Activated CD4-positive, alpha-beta T cell treated with anti-CD3 and anti-CD28 coated beads for 36 hours (primary cell): ENCODE data around the gene PUSL1. TPM values are rescaled to one million over a fixed set of nuclear protein-coding genes. Genes with fewer than 3 reads are reported as not detected.

Experiments used
- ATAC-seq: fragments of 200-7000 bp; cut with Tn5 transposase; one replicate; pipeline ENCODE4 v1.10.0; 2021; ENCODE audit warnings: mild to moderate bottlenecking, moderate library complexity
- CTCF ChIA-PET: fragments of 350-600 bp; sonication (Branson Sonifier 250); formaldehyde crosslinking; loops from one replicate; lab custom pipeline; 2021; ENCODE audit warnings: antibody characterized with exemption; lab: Charles Lee
- POLR2A ChIA-PET: fragments of 350-600 bp; sonication (Branson Sonifier 250); formaldehyde crosslinking; loops from one replicate; lab custom pipeline; 2021; ENCODE audit warnings: antibody characterized with exemption, inconsistent platforms; lab: Charles Lee
- DNase-seq: peaks from one replicate; pipeline ENCODE4 v3.0.0-alpha.2; 2020
- H3K27ac Mint-ChIP-seq: one replicate; pipeline ENCODE4 v1.8.0; 2021; ENCODE audit warnings: mixed read lengths
- H3K27me3 Mint-ChIP-seq: one replicate; pipeline ENCODE4 v1.8.0; 2021; ENCODE audit warnings: mixed read lengths
- H3K36me3 Mint-ChIP-seq: one replicate; pipeline ENCODE4 v1.8.0; 2021; ENCODE audit warnings: low read depth, mixed read lengths
- H3K4me1 Mint-ChIP-seq: one replicate; pipeline ENCODE4 v1.8.0; 2021; ENCODE audit warnings: mixed read lengths
- H3K4me3 Mint-ChIP-seq: one replicate; pipeline ENCODE4 v1.8.0; 2021; ENCODE audit warnings: mild to moderate bottlenecking, moderate library complexity, mixed read lengths
- H3K9me3 Mint-ChIP-seq: one replicate; pipeline ENCODE4 v1.8.0; 2021; ENCODE audit warnings: low read depth, mixed read lengths
- intact Hi-C, 2 experiments: fragments of 100-400 bp; cut with DNase I in 1 of 2; cut with micrococcal nuclease in 1 of 2; formaldehyde crosslinking; loops; one replicate each; pipeline versions ENCODE4 v1.14.2 to v1.15.1; 2022 to 2024; cut with DNase I, micrococcal nuclease
- total RNA-seq, 2 experiments: library from RNA; stranded (reverse); gene quantifications; one replicate each; pipeline ENCODE4 v1.2.3, GENCODE V29; 2021

The PUSL1 gene
- total RNA-seq, 2 experiments from 2014 or later = 13.7 to 18.0 TPM

DNA sequence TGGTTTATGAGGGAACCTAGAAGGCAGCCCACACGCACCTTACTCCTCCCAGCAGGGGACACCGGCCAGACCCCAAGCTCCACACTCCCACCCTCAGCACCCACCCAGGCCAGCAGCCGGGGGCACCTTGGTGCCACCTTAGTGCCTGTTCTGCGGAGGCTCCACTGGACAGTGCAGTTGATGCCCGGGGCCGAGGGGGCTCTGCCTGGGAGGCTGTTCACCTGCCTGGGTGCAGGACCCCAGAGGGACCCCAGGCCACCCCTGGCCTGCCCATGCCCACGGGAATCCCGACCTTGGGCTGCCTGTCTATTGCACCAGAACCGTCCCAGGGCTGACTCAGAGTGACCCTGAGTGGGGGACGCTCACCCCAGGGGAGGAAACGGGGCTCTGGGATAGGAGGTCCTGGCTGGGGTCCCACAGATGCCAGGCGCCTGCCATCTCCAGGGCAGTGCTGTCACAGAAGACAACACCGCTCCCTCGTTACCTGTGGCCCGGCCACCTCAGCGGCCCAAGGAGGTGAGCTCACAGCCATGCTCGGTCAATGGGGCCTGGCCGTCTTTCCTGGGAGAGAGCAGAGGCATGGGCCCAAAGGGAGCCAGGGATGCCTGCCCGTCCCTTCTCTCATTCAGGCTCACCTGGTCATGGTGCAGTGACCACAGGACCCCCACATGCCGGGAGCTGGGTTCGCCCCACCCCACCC is 27.5 kb upstream of the PUSL1 start:
- POLR2A ChIA-PET = no interaction called here
- Mint-ChIP-seq H3K4me3 (no peak overlapping the region), H3K27me3 (no peaks in the 10 kb centered on the region), H3K27ac (no peak overlapping the region), H3K9me3 (no peaks in the 10 kb centered on the region), H3K36me3 (no peaks in the 10 kb centered on the region), H3K4me1 (no peaks in the 10 kb centered on the region)
- intact Hi-C loops = no loop called here
- ATAC-seq (no peak), DNase-seq (no peak)
- CTCF ChIA-PET = no interaction called here

DNA sequence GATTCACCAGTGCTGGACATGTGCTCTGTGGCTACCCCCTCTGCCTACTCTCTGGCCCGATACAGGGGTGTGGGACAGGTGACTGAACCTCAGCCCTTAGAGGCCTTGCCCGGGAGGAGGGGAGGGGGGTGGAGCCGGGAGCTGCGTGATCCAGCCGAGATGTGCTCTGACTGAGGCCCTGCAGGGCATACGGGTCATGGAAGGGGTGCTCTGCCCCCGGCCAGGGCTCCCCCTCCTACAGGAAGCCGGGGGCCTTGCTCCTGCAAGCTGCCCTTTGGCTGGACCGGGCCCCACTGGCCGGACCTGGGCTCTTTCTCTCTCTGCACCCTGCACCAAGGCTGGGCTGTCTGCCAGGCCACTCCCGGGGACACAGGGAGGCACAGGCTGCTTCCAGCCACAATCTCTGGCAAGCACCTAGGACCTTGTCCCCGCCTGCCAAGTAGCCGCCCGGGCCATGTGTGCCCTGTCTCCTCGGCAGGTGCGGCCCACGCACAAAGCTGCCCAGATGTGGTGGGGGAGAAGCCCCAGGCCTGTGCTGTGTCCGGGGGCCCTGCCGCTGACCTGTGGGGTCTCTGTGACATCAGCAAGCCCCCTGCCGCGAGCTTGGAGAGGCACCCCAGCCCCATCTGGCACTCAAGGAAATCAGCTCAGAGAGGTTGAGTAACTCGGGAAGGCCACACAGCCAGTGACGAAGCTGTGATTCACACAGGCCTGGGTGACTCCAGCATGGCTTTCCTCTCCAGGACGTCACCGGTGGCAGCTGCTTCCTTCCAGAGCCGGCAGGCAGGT is 26.7 kb upstream of the PUSL1 start:
- no peak overlapping the region for H3K27ac Mint-ChIP-seq
- no peak overlapping the region for H3K4me3 Mint-ChIP-seq
- DNase-seq = peak; percentile 61
- peak; percentile 75 for ATAC-seq
- H3K36me3 Mint-ChIP-seq = no peaks in the 10 kb centered on the region
- POLR2A ChIA-PET = no interaction called here
- H3K9me3 Mint-ChIP-seq = no peaks in the 10 kb centered on the region
- intact Hi-C loops = no loop called here
- CTCF ChIA-PET = no interaction called here
- H3K4me1 Mint-ChIP-seq = no peaks in the 10 kb centered on the region
- H3K27me3 Mint-ChIP-seq = no peaks in the 10 kb centered on the region

DNA sequence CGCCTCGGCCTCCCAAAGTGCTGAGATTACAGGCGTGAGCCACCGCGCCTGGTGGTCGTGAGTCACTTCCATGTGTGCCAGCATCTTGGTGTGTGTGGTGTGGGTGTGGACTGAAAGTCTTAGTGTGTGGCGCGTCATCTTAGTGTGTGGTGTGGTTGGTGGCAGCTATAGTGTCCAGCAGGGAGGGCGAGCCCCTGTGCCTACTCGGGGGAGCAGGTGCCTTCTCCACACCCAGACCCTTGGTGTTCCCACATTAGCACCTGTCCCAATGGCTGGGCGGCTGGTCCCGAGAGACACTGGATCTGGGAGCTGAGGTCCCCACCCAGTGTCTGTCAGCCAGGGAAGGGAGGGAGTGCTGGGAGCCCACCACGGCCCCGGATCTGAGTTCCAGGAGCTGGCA is 25.4 kb upstream of the PUSL1 start:
- intact Hi-C loops = no loop called here
- peak; percentile 54 for DNase-seq
- peak; percentile 54 for ATAC-seq
- no peak overlapping the region for H3K4me3 Mint-ChIP-seq
- no peaks in the 10 kb centered on the region for H3K27me3 Mint-ChIP-seq
- ChIA-PET POLR2A (no interaction called here), CTCF (interaction anchor here (1.1 kb wide), 1 partner anchor 9 kb away, joined by 3 read pairs; the partner anchor contains the start of gene UBE2J2)
- H3K9me3 Mint-ChIP-seq = no peaks in the 10 kb centered on the region
- H3K4me1 Mint-ChIP-seq = no peaks in the 10 kb centered on the region
- H3K27ac Mint-ChIP-seq = no peak overlapping the region
- H3K36me3 Mint-ChIP-seq = no peaks in the 10 kb centered on the region

- ATAC-seq = no peak
Measured at GRCh38 chr1:1283821-1284220, 24.6 kb upstream of the PUSL1 start.

GRCh38 chr1:1284221-1285101 is 23.9 kb upstream of the PUSL1 start:
- CTCF ChIA-PET = interaction anchor here (0.8 kb wide), 1 partner anchor 16 kb away, joined by 3 read pairs; no protein-coding TSS in a partner anchor
- intact Hi-C loops = no loop called here
- no peaks in the 10 kb centered on the region for H3K36me3 Mint-ChIP-seq
- no peak for DNase-seq
- H3K27me3 Mint-ChIP-seq = no peaks in the 10 kb centered on the region
- H3K4me3 Mint-ChIP-seq = no peak overlapping the region
- no peaks in the 10 kb centered on the region for H3K4me1 Mint-ChIP-seq
- POLR2A ChIA-PET = no interaction called here
- ATAC-seq = no peak
- no peak overlapping the region for H3K27ac Mint-ChIP-seq
- H3K9me3 Mint-ChIP-seq = no peaks in the 10 kb centered on the region

More at GRCh38 chr1:1283821-1284220, 24.6 kb upstream of the PUSL1 start:
- H3K9me3 Mint-ChIP-seq = no peaks in the 10 kb centered on the region
- ChIA-PET POLR2A (no interaction called here), CTCF (interaction anchor here (1.1 kb wide), 1 partner anchor 10 kb away, joined by 3 read pairs; the partner anchor contains the start of gene UBE2J2)
- no peak overlapping the region for H3K27ac Mint-ChIP-seq
- H3K4me1 Mint-ChIP-seq = no peaks in the 10 kb centered on the region
- H3K36me3 Mint-ChIP-seq = no peaks in the 10 kb centered on the region
- peak; percentile 35 for DNase-seq
- no peak overlapping the region for H3K4me3 Mint-ChIP-seq
- H3K27me3 Mint-ChIP-seq = no peaks in the 10 kb centered on the region
- intact Hi-C loops = no loop called here

- H3K36me3 Mint-ChIP-seq = no peaks in the 10 kb centered on the region
- H3K4me3 Mint-ChIP-seq = no peak overlapping the region
- no peak for ATAC-seq
- DNase-seq = no peak
- no peaks in the 10 kb centered on the region for H3K27me3 Mint-ChIP-seq
- POLR2A ChIA-PET = no interaction called here
- CTCF ChIA-PET = interaction anchor here (0.8 kb wide), 1 partner anchor 15 kb away, joined by 3 read pairs; no protein-coding TSS in a partner anchor
- intact Hi-C loops = no loop called here
- no peak overlapping the region for H3K27ac Mint-ChIP-seq
- no peaks in the 10 kb centered on the region for H3K4me1 Mint-ChIP-seq
- H3K9me3 Mint-ChIP-seq = no peaks in the 10 kb centered on the region
Measured at GRCh38 chr1:1285102-1285571, 23.3 kb upstream of the PUSL1 start.

DNA sequence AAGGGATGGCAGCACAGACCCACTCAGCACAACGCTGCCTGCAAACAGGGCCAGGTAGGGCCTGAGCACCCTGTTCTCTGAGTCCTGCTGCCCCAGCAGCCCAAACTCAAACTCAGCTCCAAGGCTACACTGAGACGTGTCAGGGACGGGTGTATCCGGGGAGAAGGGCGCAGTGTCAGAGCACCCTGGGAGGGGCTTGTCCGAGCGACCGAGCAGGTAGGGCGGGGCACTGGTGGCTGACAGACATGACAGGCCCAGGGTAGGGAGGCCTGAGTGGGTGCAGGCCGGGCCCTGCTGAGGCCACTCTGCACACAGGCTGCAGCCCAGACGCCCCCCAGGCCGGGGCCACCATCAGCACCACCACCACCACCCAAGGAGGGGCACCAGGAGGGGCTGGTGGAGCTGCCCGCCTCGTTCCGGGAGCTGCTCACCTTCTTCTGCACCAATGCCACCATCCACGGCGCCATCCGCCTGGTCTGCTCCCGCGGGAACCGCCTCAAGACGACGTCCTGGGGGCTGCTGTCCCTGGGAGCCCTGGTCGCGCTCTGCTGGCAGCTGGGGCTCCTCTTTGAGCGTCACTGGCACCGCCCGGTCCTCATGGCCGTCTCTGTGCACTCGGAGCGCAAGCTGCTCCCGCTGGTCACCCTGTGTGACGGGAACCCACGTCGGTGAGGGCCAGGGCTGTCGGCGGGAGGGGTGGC is 22.6 kb upstream of the PUSL1 start:
- Mint-ChIP-seq H3K36me3 (no peaks in the 10 kb centered on the region), H3K4me3 (no peak overlapping the region), H3K9me3 (no peaks in the 10 kb centered on the region), H3K27me3 (no peaks in the 10 kb centered on the region), H3K27ac (no peak overlapping the region), H3K4me1 (no peaks in the 10 kb centered on the region)
- POLR2A ChIA-PET = no interaction called here
- ATAC-seq (no peak), DNase-seq (no peak)
- intact Hi-C loops = no loop called here
- CTCF ChIA-PET = no interaction called here

DNA sequence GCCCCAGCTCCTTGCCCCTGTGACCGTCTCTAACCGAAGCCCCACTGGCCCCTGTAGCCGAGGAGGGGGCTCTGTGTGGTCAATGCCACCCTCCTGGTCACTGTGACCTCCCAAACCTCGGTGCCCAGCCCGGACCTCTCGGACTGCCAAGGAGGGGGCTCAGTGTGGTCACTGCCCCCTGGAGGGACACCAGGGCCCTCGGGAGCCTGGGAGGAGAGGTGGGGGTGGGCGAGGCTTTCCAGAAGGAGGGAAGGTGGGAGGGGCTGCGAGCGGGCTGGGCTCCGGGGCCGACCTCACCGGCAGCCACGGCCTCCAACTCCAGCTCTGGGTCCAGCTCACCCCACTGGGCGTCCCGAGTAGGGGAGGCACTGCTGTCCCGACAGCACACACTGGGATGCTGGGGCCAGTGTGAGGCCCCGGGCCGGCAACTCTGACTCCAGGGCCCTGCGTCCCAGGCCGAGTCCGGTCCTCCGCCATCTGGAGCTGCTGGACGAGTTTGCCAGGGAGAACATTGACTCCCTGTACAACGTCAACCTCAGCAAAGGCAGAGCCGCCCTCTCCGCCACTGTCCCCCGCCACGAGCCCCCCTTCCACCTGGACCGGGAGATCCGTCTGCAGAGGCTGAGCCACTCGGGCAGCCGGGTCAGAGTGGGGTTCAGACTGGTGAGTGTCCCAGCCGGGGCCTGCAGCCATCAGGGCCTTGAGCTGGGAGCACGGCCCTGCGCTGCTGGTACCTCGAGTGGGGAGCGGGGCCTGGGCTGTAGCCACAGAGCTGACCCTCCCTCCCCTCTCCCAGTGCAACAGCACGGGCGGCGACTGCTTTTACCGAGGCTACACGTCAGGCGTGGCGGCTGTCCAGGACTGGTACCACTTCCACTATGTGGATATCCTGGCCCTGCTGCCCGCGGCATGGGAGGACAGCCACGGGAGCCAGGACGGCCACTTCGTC is 21.8 kb upstream of the PUSL1 start:
- Mint-ChIP-seq H3K4me3 (no peak overlapping the region), H3K4me1 (no peaks in the 10 kb centered on the region), H3K36me3 (no peaks in the 10 kb centered on the region), H3K27ac (no peak overlapping the region), H3K27me3 (no peaks in the 10 kb centered on the region), H3K9me3 (no peaks in the 10 kb centered on the region)
- ChIA-PET CTCF (no interaction called here), POLR2A (no interaction called here)
- intact Hi-C loops = no loop called here
- ATAC-seq (no peak), DNase-seq (no peak)

- intact Hi-C loops = no loop called here
- no peak for ATAC-seq
- H3K9me3 Mint-ChIP-seq = no peaks in the 10 kb centered on the region
- ChIA-PET CTCF (no interaction called here), POLR2A (no interaction called here)
- H3K27me3 Mint-ChIP-seq = no peaks in the 10 kb centered on the region
- no peaks in the 10 kb centered on the region for H3K4me1 Mint-ChIP-seq
- H3K36me3 Mint-ChIP-seq = no peaks in the 10 kb centered on the region
- H3K27ac Mint-ChIP-seq = no peak overlapping the region
- peak; percentile 32 for DNase-seq
- no peak overlapping the region for H3K4me3 Mint-ChIP-seq
Measured at GRCh38 chr1:1287288-1288110, 20.9 kb upstream of the PUSL1 start.
